SH-SY5Y (cell line): ENCODE results near the gene TMEM132C.

Source experiments
- GATA2 ChIP-seq: IDR thresholded peaks from 2 replicates; pipeline ENCODE4 v1.6.1; 2011; ENCODE audit warnings: mild to moderate bottlenecking, low read depth, low read length
- GATA3 ChIP-seq: IDR thresholded peaks from 2 replicates; pipeline ENCODE4 v1.6.1; 2011; ENCODE audit warnings: low read depth, mild to moderate bottlenecking, low read length, moderate library complexity

DNA sequence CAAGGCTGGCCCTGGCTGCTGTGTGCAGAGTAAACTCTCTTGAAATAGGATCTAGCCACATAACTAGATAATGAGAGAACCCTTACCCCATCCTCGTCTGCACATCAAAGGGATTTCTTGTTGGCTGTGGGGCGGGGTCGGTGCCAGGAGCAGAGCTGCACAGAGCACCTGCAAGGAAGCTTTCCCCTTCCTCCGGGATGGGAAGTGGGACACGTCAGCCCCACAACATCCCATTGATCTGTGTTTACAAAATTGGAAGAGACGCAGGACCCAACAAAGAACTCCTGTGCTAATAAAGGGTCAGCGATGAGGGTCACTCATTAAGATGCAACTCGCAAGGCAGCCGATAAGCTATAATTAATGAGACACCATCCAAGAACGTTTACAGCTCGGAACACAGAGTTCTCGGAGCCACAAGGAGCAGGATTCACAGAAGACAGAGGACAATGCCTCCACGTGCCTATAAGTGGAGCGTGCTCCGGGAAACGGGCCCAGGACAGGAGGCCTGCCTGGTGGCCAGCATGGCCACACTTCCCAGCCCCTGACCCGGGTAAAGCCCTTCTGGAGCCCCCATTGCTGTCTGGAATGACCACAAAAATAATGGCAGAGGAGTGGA lies 385.3 kb downstream of the TMEM132C start:
- TF ChIP-seq GATA2 (no peak), GATA3 (no peak)
